HK-2 (cell line): ENCODE data around the gene MT1H.
A peak's percentile ranks its signal among the peaks of the same experiment; 100 is the strongest.
"Not testable (repeated sequence)": the region's sequence is repeated elsewhere in the genome, so short reads cannot be mapped to it uniquely, and the experiment has no call there.

ENCODE experiments used
- DNase-seq: peaks from one replicate; pipeline ENCODE4 v3.0.0-alpha.2; 2018; ENCODE audit not compliant: unreplicated experiment

MT1H gene

DNA sequence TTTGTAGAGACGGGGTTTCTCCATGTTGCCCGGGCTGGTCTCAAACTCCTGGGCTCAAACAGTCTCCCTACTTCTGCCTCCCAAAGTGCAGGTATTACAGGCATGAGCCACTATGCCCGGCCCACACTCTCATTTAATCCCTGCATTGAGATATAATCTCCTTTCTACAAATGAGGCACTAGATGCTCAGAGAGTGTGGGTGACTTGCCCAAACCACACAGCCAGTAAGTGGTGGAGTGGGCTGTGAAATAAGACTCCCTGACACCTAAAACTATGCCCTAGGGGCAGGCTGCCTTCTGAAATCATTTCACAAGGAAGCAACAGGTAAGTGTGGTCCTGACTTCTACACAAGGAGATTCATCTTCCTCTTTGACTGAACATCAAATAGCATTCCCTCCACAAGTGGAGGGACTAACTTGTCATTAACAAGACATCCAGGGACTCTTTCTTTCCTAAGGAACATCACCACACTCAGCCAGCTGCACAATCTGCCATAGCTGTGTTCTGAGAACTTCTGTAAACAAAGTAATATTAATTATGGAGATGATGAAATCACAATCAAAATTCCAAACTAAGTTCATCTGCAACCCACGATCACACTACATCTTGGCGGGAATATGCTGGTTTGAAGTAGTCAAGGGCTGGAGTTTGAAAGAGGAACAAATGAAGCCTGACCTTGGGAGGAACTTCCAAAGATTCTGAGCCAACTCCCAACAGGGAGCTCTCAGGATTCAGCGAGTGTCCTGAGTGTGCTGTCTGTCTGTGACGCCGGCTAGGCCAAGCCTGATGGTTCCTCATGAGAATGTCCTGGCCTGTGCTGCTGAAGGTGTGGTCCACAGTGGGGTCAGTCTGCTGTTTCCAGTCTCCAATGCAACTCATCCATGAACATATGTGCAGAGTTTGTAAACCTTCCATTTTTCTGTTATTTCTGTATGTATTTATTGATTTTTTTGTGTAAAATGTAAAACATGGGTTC is 4.0 kb upstream of the MT1H start:
- DNase-seq = not testable (repeated sequence)

DNA sequence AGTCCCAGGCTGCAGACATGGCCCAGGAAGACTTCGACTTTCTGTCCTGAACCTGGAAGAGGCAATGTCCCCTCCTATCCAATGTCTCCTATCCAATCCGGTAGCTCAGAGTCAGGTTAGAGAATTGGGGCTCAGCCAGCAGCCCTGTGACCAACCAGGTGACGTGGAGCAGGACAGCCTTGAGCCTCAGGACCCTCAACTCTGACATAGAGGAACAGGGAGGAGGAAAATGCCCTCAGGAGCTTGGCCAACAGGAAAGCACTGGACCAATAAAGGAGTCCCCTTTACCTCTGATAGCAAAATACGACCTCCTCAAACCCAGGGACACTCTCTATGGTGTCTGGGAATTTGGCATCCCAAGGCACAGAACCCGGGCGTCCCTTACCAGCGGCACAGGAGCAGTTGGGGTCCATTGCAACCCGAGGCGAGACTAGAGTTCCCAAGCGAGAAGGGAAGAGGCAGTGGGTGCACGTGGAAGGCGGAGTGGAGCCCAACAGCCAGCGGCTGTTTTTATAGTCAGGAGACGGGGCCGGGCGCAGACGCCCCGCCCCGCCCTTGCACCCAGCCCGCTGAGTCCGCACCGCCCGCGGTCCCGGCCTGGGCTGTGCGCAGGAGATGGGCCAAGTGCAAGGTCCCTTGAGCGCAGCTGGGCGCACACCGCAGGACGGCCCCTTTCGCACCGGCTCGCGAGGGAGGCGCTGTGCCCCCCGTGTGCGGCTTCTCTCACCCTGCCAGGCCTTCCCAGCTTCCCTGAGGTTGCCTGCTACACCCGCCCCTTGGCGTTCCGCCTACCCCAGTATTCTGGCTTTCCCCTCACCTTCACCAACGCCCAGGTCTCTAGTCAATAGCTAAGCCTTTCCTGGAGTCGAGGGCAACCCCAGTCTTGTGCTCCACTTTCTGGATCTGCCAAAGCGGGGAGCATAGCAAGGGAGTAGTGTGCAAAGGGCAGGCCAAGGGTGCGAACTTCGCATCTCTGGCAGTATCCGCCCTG is 1.7 kb upstream of the MT1H start, which contains the start of gene MT1G:
Gene MT1G, minus strand, starts transcription at position 485 of the 991 bp plus-strand sequence. Its CDS starts 72 bp downstream, at position 413.
- no peak for DNase-seq

DNA sequence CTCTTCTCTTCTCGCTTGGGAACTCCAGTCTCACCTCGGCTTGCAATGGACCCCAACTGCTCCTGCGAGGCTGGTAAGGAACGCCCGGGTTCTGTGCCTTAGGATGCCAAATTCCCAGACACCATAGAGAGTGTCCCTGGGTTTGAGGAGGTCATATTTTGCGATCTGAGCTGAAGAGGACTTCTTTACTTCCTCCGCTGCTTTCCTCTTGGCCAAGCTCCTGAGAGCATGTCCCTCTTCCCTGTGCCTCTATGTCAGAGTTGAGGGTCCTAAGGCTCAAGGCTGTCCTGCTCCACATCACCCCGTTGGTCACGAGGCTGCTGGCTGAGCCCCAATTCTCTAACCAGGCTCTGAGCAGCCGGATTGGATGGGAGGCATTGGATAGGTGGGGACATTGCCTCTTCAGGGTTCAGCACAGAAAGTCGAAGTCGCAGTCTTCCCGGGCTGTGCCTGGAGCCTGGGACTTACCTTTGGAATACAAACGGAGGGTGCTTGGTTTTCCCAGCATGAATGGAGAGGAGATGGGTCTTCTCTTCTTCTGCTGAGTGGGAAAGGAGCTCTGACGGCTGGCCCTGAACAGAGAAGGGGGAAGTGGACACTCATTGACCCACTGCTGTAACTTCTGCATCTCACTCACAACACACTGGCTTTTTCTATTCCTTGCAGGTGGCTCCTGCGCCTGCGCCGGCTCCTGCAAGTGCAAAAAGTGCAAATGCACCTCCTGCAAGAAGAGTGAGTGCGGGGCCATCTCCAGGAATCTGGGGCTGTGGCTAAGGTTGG is 416 bp downstream of the MT1H start:
- DNase-seq = no peak

GRCh38 chr16:56670620-56670934 is 963 bp downstream of the MT1H start:
- no peak for DNase-seq

DNA sequence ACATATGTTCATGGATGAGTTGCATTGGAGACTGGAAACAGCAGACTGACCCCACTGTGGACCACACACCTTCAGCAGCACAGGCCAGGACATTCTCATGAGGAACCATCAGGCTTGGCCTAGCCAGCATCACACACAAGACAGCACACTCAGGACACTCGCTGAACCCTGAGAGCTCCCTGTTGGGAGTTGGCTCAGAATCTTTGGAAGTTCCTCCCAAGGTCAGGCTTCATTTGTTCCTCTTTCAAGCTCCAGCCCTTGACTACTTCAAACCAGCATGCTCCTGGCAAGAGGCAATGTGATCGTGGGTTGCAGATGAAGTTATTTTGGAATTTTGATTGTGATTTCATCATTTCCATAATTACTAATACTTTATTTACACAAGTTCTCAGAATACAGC is 2.1 kb downstream of the MT1H start:
- DNase-seq = not testable (repeated sequence)

GRCh38 chr16:56672171-56672570 is 2.6 kb downstream of the MT1H start:
- not testable (repeated sequence) for DNase-seq

GRCh38 chr16:56672761-56673536 is 3.3 kb downstream of the MT1H start:
- no peak for DNase-seq

DNA sequence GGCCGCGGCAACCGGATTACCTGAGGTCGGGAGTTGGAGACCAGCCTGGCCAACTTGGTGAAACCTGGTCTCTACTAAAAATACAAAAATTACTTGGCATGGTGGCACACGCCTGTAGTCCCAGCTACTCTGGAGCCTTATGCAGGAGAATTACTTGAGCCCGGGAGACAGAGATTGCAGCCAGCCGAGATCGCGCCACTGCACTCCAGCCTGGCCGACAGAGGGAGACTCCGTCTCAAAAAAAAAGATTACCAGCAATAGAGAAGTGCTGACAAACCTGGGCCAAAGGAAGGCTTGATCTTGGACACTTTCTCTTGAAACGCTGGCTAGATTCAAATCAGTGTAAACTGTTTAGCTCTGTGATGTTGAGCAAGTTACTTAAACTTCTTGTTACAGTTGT is 4.3 kb downstream of the MT1H start:
- DNase-seq = peak; percentile 28

- not testable (repeated sequence) for DNase-seq
These were observed 5.0 kb downstream of the MT1H start for GRCh38 chr16:56674570-56674969.

- DNase-seq = no peak
These were observed 6.1 kb downstream of the MT1H start for GRCh38 chr16:56675685-56676210.

- no peak for DNase-seq
These were observed 7.9 kb downstream of the MT1H start for GRCh38 chr16:56677474-56677873.

- no peak for DNase-seq
These were observed 9.6 kb downstream of the MT1H start for GRCh38 chr16:56679078-56679730.

- DNase-seq = peak; percentile 47
These were observed 10.2 kb downstream of the MT1H start for GRCh38 chr16:56679818-56680217.

- peak; percentile 95 for DNase-seq
These were observed 12.5 kb downstream of the MT1H start, which contains the start of gene MT1X for GRCh38 chr16:56681939-56682702. TSS of gene MT1X (plus strand) at chr16:56682470. CDS start at chr16:56682541, 71 bp downstream.

DNA sequence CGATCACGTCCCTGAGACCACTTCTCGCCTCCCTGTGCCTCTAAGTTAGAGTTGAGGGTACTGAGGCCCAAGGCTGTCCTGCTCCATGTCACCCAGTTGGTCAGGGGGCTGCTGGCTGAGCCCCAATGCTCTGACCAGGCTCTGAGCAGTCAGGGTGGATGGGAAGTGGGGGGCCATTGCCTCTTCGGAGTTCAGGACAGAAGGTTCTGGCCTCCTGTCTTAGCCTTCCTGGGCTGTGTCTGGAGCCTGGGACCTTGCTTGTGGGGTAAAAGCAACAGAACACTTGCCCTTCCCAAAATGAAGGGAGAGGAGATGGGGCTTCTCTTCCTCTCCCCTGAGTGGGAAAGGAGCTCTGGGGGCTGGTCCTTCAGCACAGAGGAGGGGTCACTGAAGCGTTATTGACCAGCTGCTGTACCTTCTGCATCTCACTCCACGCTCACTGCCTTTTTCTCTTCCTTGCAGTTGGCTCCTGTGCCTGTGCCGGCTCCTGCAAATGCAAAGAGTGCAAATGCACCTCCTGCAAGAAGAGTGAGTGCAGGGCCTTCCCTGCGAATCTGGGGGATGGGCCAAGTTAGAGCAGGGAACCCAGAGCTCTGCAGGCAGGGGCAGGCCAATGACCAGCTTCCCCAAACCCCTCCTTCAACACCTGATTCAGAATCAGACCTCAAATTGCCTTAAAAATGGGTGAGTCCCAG is 13.2 kb downstream of the MT1H start:
- DNase-seq = peak; percentile 18

- no peak for DNase-seq
These were observed 14.0 kb downstream of the MT1H start for GRCh38 chr16:56683424-56684172.

DNA sequence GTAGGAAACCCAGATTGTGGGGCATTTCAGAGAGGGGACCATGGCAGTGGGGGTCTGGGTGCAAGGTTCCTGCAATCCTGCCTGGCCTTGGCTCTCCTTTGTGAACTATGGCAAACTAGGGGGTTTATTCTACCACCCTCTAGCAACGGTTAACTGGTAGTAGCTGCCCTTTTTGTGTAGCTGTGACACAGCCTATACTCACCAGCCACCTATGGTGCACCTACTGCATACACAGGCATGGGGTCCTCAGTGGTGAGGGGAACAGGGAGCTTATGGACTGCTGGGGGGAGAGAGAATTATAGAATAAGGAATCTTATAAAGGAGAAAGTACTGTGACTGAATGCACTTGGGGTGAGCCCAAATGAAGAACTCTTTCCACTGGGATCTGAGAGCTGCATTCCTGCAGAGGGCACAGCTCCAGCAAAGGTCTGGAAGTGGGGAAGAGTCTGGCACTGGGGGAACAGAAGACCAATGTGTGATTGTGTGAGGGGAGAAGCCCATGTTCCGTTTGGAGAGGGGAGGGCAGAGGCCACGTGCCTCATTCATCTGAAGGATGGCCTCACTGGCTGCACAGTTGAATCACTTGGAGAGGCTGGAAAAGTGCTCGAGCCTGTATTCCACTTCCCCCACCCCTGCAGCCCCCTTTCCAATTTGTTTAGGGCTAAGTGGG is 14.8 kb downstream of the MT1H start:
- no peak for DNase-seq
